Osteoblast (primary cell): Measurements from ENCODE around the gene FMNL1. TPM values are rescaled to one million over a fixed set of nuclear protein-coding genes. Genes with fewer than 3 reads are reported as not detected.

ENCODE experiments used
- DNase-seq: peaks from one replicate; pipeline ENCODE4 v3.0.0; 2011; ENCODE audit warnings: low spot score, mixed read lengths; ENCODE audit not compliant: insufficient read length; ENCODE audit errors: missing footprints
- H2AFZ ChIP-seq: 2 replicates; pipeline ENCODE4 v1.6.0; 2011; ENCODE audit warnings: mild to moderate bottlenecking, low read length
- H3K27ac ChIP-seq: 2 replicates; pipeline ENCODE4 v1.5.1; 2011; ENCODE audit warnings: mild to moderate bottlenecking, low read depth, low read length, moderate library complexity
- H3K27me3 ChIP-seq: 2 replicates; pipeline ENCODE4 v1.6.0; 2012; ENCODE audit warnings: mild to moderate bottlenecking, control low read depth, inconsistent platforms, low read length, moderate library complexity; ENCODE audit not compliant: insufficient read depth
- H3K36me3 ChIP-seq: 2 replicates; pipeline ENCODE4 v1.5.1; 2011; ENCODE audit warnings: mild to moderate bottlenecking, low read length, control low read depth, moderate library complexity; ENCODE audit not compliant: insufficient read depth
- H3K4me1 ChIP-seq: 2 replicates; pipeline ENCODE4 v1.5.1; 2011; ENCODE audit warnings: mild to moderate bottlenecking, low read length, control low read depth, moderate library complexity; ENCODE audit not compliant: insufficient read depth
- H3K4me2 ChIP-seq: 2 replicates; pipeline ENCODE4 v1.6.0; 2011; ENCODE audit warnings: mild to moderate bottlenecking, low read length; ENCODE audit not compliant: insufficient read depth
- H3K4me3 ChIP-seq: fragments of 200-600 bp; sonication (generic); 3 replicates; pipeline ENCODE4 v1.5.1; 2012; ENCODE audit warnings: mild to moderate bottlenecking, low read length, inconsistent platforms; ENCODE audit not compliant: insufficient read depth
- H3K79me2 ChIP-seq: 2 replicates; pipeline ENCODE4 v1.6.0; 2012; ENCODE audit warnings: mild to moderate bottlenecking, low read length, control low read depth, inconsistent platforms; ENCODE audit not compliant: insufficient read depth
- H3K9me3 ChIP-seq: 2 replicates; pipeline ENCODE4 v1.5.1; 2011; ENCODE audit warnings: low read depth, low read length, control low read depth
- H4K20me1 ChIP-seq: 2 replicates; pipeline ENCODE4 v1.6.0; 2012; ENCODE audit warnings: mild to moderate bottlenecking, low read length, control low read depth; ENCODE audit not compliant: insufficient read depth
- CTCF ChIP-seq: IDR thresholded peaks from 2 replicates; pipeline ENCODE4 v1.5.1; 2011; ENCODE audit warnings: mild to moderate bottlenecking, low read depth, low read length, moderate library complexity; ENCODE audit errors: extremely low read depth
- total RNA-seq: library from RNA; depleted of rRNA; stranded (reverse); fragments of >200 nt; gene quantifications from 2 replicates; pipeline ENCODE4 v1.2.3, GENCODE V29; 2012

The FMNL1 gene
- total RNA-seq, 1 donor = 3.6 TPM

GRCh38 chr17:45286286-45286685 lies 64.6 kb downstream of the FMNL1 start:
- H3K4me3 ChIP-seq = no peak overlapping the region
- H3K9me3 ChIP-seq = no peaks in the 10 kb centered on the region
- no peaks in the 10 kb centered on the region for H3K4me1 ChIP-seq
- peaks cover 93% of the 10 kb centered on the region for H3K36me3 ChIP-seq
- no peak overlapping the region for H3K27ac ChIP-seq
- DNase-seq = peak; percentile 27
- no peaks in the 10 kb centered on the region for H3K27me3 ChIP-seq
- peaks cover 51% of the 10 kb centered on the region for H4K20me1 ChIP-seq
- TF ChIP-seq CTCF = no peak
- H3K79me2 ChIP-seq = peaks cover 37% of the 10 kb centered on the region
- no peak overlapping the region for H3K4me2 ChIP-seq
- no peak overlapping the region for H2AFZ ChIP-seq

- Histone ChIP-seq H3K4me3 (no peak overlapping the region), H3K36me3 (peaks cover 92% of the 10 kb centered on the region), H3K27ac (no peak overlapping the region), H3K79me2 (peaks cover 50% of the 10 kb centered on the region), H4K20me1 (peaks cover 55% of the 10 kb centered on the region), H3K9me3 (no peaks in the 10 kb centered on the region), H2AFZ (no peak overlapping the region), H3K4me2 (no peak overlapping the region), H3K27me3 (no peaks in the 10 kb centered on the region), H3K4me1 (peaks cover 4% of the 10 kb centered on the region)
- TF ChIP-seq CTCF = no peak
- peak; percentile 62 for DNase-seq
These were observed 66.1 kb downstream of the FMNL1 start for GRCh38 chr17:45287526-45288500.

GRCh38 chr17:45288825-45289224 lies 67.1 kb downstream of the FMNL1 start:
- peaks cover 14% of the 10 kb centered on the region for H3K4me1 ChIP-seq
- no peak overlapping the region for H2AFZ ChIP-seq
- H3K4me2 ChIP-seq = no peak overlapping the region
- no peak overlapping the region for H3K27ac ChIP-seq
- DNase-seq = peak; percentile 26
- H3K4me3 ChIP-seq = no peak overlapping the region
- no peaks in the 10 kb centered on the region for H3K9me3 ChIP-seq
- H4K20me1 ChIP-seq = peaks cover 62% of the 10 kb centered on the region
- peaks cover 81% of the 10 kb centered on the region for H3K36me3 ChIP-seq
- no peak for TF ChIP-seq CTCF
- H3K27me3 ChIP-seq = no peaks in the 10 kb centered on the region
- peaks cover 54% of the 10 kb centered on the region for H3K79me2 ChIP-seq
